BLaER1 treated with 17β-estradiol and CSF1 and Interleukin-3, amounts not matched to agents 10 nM and 100 nM (cell line): ENCODE measurements around the gene SLC35B2.

Source experiments
- H3K27ac ChIP-seq, 11 experiments: shearing (Covaris generic); formaldehyde crosslinking; 2 replicates each; pipeline ENCODE4 v1.8.1; 2022
- H3K27me3 ChIP-seq, 11 experiments: shearing (Covaris generic); formaldehyde crosslinking; 2 replicates each; pipeline ENCODE4 v1.8.1; 2022
- H3K36me3 ChIP-seq, 11 experiments: shearing (Covaris generic); formaldehyde crosslinking; 2 replicates each; pipeline ENCODE4 v1.8.1; 2022
- H3K4me1 ChIP-seq, 10 experiments: shearing (Covaris generic); formaldehyde crosslinking; 2 replicates each; pipeline ENCODE4 v1.8.1; 2022
- H3K4me2 ChIP-seq, 11 experiments: shearing (Covaris generic); formaldehyde crosslinking; 2 replicates each; pipeline ENCODE4 v1.8.1; 2022
- H3K4me3 ChIP-seq, 10 experiments: shearing (Covaris generic); formaldehyde crosslinking; 2 replicates each; pipeline ENCODE4 v1.8.1; 2022
- H3K9ac ChIP-seq, 11 experiments: shearing (Covaris generic); formaldehyde crosslinking; 2 replicates each; pipeline ENCODE4 v1.8.1; 2022
- H3K9me3 ChIP-seq, 11 experiments: shearing (Covaris generic); formaldehyde crosslinking; replicated peaks in 1 of 11; 2 replicates each; pipeline ENCODE4 v1.8.1; 2022
- H4K20me1 ChIP-seq, 11 experiments: shearing (Covaris generic); formaldehyde crosslinking; 2 replicates each; pipeline ENCODE4 v1.8.1; 2022
- Cebpa-rat ChIP-seq, 11 experiments: shearing (Covaris generic); IDR thresholded peaks; 2 replicates each; pipeline ENCODE4 v1.8.1; 2022

Gene SLC35B2

GRCh38 chr6:44291841-44292240 lies 34.5 kb upstream of the SLC35B2 start:
- Histone ChIP-seq H3K27me3 (peaks cover 13 to 35% (median 17%) of the 10 kb centered on the region in 11 experiments), H3K4me2 (no peak overlapping the region), H3K4me1 (no peaks in the 10 kb centered on the region), H3K9me3 (no peaks in the 10 kb centered on the region), H4K20me1 (peaks cover 0 to 31% (median 9%) of the 10 kb centered on the region in 11 experiments; a peak in 12 of 22 replicates), H3K36me3 (no peaks in the 10 kb centered on the region), H3K4me3 (no peak overlapping the region), H3K27ac (no peak overlapping the region), H3K9ac (no peak overlapping the region)
- no peak for TF ChIP-seq Cebpa-rat (IDR thresholded peaks at IDR 0.05)

- H3K4me1 ChIP-seq = no peaks in the 10 kb centered on the region
- peaks cover 0 to 13% (median 0%) of the 10 kb centered on the region in 11 experiments; a peak in 5 of 22 replicates for H4K20me1 ChIP-seq
- TF ChIP-seq Cebpa-rat (IDR thresholded peaks at IDR 0.05) = no peak
- H3K4me3 ChIP-seq = no peak overlapping the region
- no peaks in the 10 kb centered on the region for H3K36me3 ChIP-seq
- no peak overlapping the region for H3K9ac ChIP-seq
- H3K4me2 ChIP-seq = no peak overlapping the region
- no peaks in the 10 kb centered on the region for H3K9me3 ChIP-seq
- peaks cover 0 to 20% (median 4%) of the 10 kb centered on the region in 11 experiments; a peak in 8 of 22 replicates for H3K27me3 ChIP-seq
- H3K27ac ChIP-seq = no peak overlapping the region
These were observed 32.5 kb upstream of the SLC35B2 start for GRCh38 chr6:44289726-44290260.

GRCh38 chr6:44286747-44287146 lies 29.4 kb upstream of the SLC35B2 start:
- peaks cover 3 to 38% (median 19%) of the 10 kb centered on the region in 11 experiments; a peak in 11 of 22 replicates for H3K27me3 ChIP-seq

GRCh38 chr6:44286285-44286565 lies 28.9 kb upstream of the SLC35B2 start:
- no peak overlapping the region for H3K4me2 ChIP-seq
- no peak overlapping the region for H3K27ac ChIP-seq
- no peaks in the 10 kb centered on the region for H3K36me3 ChIP-seq
- peaks cover 3 to 38% (median 19%) of the 10 kb centered on the region in 11 experiments; a peak in 11 of 22 replicates for H3K27me3 ChIP-seq
- no peaks in the 10 kb centered on the region for H3K9me3 ChIP-seq
- H4K20me1 ChIP-seq = peaks cover 0 to 13% (median 0%) of the 10 kb centered on the region in 11 experiments; a peak in 2 of 22 replicates
- peaks cover 0 to 7% (median 0%) of the 10 kb centered on the region in 10 experiments; a peak in 3 of 20 replicates for H3K4me1 ChIP-seq
- no peak overlapping the region for H3K9ac ChIP-seq
- TF ChIP-seq Cebpa-rat (IDR thresholded peaks at IDR 0.05) = no peak
- no peak overlapping the region for H3K4me3 ChIP-seq

More at GRCh38 chr6:44286747-44287146, 29.4 kb upstream of the SLC35B2 start:
- Histone ChIP-seq H3K4me2 (no peak overlapping the region), H3K9me3 (no peaks in the 10 kb centered on the region), H3K4me3 (no peak overlapping the region), H3K27ac (no peak overlapping the region), H3K9ac (no peak overlapping the region), H3K4me1 (peaks cover 0 to 7% (median 0%) of the 10 kb centered on the region in 10 experiments; a peak in 3 of 20 replicates), H3K36me3 (no peaks in the 10 kb centered on the region), H4K20me1 (peaks cover 0 to 13% (median 0%) of the 10 kb centered on the region in 11 experiments; a peak in 2 of 22 replicates)
- TF ChIP-seq Cebpa-rat (IDR thresholded peaks at IDR 0.05) = no peak

- no peaks in the 10 kb centered on the region for H3K9me3 ChIP-seq
- no peak for TF ChIP-seq Cebpa-rat (IDR thresholded peaks at IDR 0.05)
- peaks cover 0 to 13% (median 0%) of the 10 kb centered on the region in 11 experiments; a peak in 2 of 22 replicates for H4K20me1 ChIP-seq
- no peak overlapping the region for H3K27ac ChIP-seq
- H3K36me3 ChIP-seq = no peaks in the 10 kb centered on the region
- no peak overlapping the region for H3K4me2 ChIP-seq
- H3K4me1 ChIP-seq = peaks cover 0 to 7% (median 0%) of the 10 kb centered on the region in 10 experiments; a peak in 3 of 20 replicates
- no peak overlapping the region for H3K4me3 ChIP-seq
- peaks cover 3 to 36% (median 19%) of the 10 kb centered on the region in 11 experiments; a peak in 11 of 22 replicates for H3K27me3 ChIP-seq
- H3K9ac ChIP-seq = no peak overlapping the region
These were observed 28.4 kb upstream of the SLC35B2 start for GRCh38 chr6:44285552-44286284.

- Histone ChIP-seq H3K27ac (no peak overlapping the region), H3K4me2 (no peak overlapping the region), H3K9me3 (no peaks in the 10 kb centered on the region), H3K36me3 (no peaks in the 10 kb centered on the region), H3K4me1 (peaks cover 0 to 10% (median 0%) of the 10 kb centered on the region in 10 experiments; a peak in 6 of 20 replicates), H3K4me3 (no peak overlapping the region), H3K27me3 (peaks cover 3 to 30% (median 19%) of the 10 kb centered on the region in 11 experiments; a peak in 11 of 22 replicates), H4K20me1 (peaks cover 0 to 12% (median 0%) of the 10 kb centered on the region in 11 experiments; a peak in 2 of 22 replicates), H3K9ac (no peak overlapping the region)
- TF ChIP-seq Cebpa-rat (IDR thresholded peaks at IDR 0.05) = no peak
These were observed 27.5 kb upstream of the SLC35B2 start for GRCh38 chr6:44284867-44285266.

GRCh38 chr6:44284121-44284520 lies 26.8 kb upstream of the SLC35B2 start:
- no peaks in the 10 kb centered on the region for H3K36me3 ChIP-seq
- no peak overlapping the region for H3K9ac ChIP-seq
- H3K27me3 ChIP-seq = peaks cover 3 to 30% (median 18%) of the 10 kb centered on the region in 11 experiments; a peak in 11 of 22 replicates
- peaks cover 0 to 9% (median 0%) of the 10 kb centered on the region in 11 experiments; a peak in 2 of 22 replicates for H4K20me1 ChIP-seq
- no peak overlapping the region for H3K27ac ChIP-seq
- H3K4me2 ChIP-seq = peak overlapping the region in 2 of 11 experiments; percentile 18 to 29; a peak in 2 of 22 replicates
- H3K4me1 ChIP-seq = peaks cover 0 to 17% (median 6%) of the 10 kb centered on the region in 10 experiments; a peak in 14 of 20 replicates
- TF ChIP-seq Cebpa-rat (IDR thresholded peaks at IDR 0.05) = no peak
- H3K4me3 ChIP-seq = no peak overlapping the region
- H3K9me3 ChIP-seq = no peaks in the 10 kb centered on the region

GRCh38 chr6:44278774-44279697 lies 21.7 kb upstream of the SLC35B2 start:
- H3K9me3 ChIP-seq = no peaks in the 10 kb centered on the region
- H3K27ac ChIP-seq = no peak overlapping the region
- peak overlapping the region in 9 of 11 experiments; percentile 26 to 76 (median 60); a peak in 16 of 22 replicates for H3K4me2 ChIP-seq
- no peak overlapping the region for H3K9ac ChIP-seq
- no peak for TF ChIP-seq Cebpa-rat (IDR thresholded peaks at IDR 0.05)
- peaks cover 0 to 23% (median 0%) of the 10 kb centered on the region in 11 experiments; a peak in 3 of 22 replicates for H4K20me1 ChIP-seq
- peaks cover 0 to 26% (median 10%) of the 10 kb centered on the region in 10 experiments; a peak in 15 of 20 replicates for H3K4me1 ChIP-seq
- no peak overlapping the region for H3K4me3 ChIP-seq
- peaks cover 15 to 52% (median 32%) of the 10 kb centered on the region in 11 experiments; a peak in 21 of 22 replicates for H3K27me3 ChIP-seq
- no peaks in the 10 kb centered on the region for H3K36me3 ChIP-seq
